GM10248 (cell line): Measurements from ENCODE around the gene SPAG9.
A peak's percentile ranks its signal among the peaks of the same experiment; 100 is the strongest.

Experiments used
- CTCF ChIA-PET: fragments of 300-600 bp; sonication (Branson Sonifier 250); formaldehyde crosslinking; extraction: SDS; loops from one replicate; lab custom pipeline; 2021; ENCODE audit warnings: antibody characterized with exemption; lab: Yijun Ruan, JAX
- POLR2A ChIA-PET: fragments of 350-650 bp; sonication (Branson Sonifier 250); formaldehyde crosslinking; extraction: SDS; loops from one replicate; lab custom pipeline; 2020; ENCODE audit warnings: antibody characterized with exemption; lab: Yijun Ruan, JAX
- DNase-seq: peaks from one replicate; pipeline ENCODE4 v3.0.0; 2012; ENCODE audit errors: extremely low spot score
- CTCF ChIP-seq: IDR thresholded peaks from 2 replicates; pipeline ENCODE4 v1.5.1; 2012; ENCODE audit warnings: mild to moderate bottlenecking, low read depth; ENCODE audit errors: extremely low read depth, missing control alignments, control extremely low read depth

SPAG9 gene

DNA sequence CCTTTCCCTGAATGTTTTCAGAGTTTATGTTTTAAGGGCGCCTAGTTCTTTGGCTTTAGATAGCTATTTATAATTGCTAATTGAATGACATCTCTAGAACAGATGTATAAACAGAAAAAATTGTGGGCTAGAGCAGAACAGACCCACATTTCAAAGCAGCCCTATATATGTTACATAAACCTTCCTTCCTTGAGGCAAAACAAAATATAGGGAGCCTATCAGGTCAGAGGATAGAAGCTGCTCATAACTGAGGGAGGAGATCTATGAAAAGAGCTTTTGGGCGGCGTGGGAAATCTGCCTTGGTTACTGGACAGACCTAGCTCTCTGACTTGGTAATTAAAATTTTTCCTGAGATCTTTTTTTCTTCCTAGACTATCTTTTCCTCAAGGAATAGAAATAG lies 68.4 kb downstream of the SPAG9 start:
- ChIA-PET POLR2A (no interaction called here), CTCF (interaction anchor here (0.9 to 7.5 kb wide), 7 partner anchors 9 to 151 kb away, joined by 3 to 133 read pairs (median 3); no protein-coding TSS in a partner anchor)
- TF ChIP-seq CTCF = no peak
- DNase-seq = no peak

- CTCF ChIA-PET = no interaction called here
- no peak for TF ChIP-seq CTCF
- DNase-seq = peak; percentile 64
- POLR2A ChIA-PET = interaction anchor here (0.5 kb wide), 1 partner anchor 18 kb away, joined by 5 read pairs; no protein-coding TSS in a partner anchor
Measured at GRCh38 chr17:51050291-51051033, 70.2 kb downstream of the SPAG9 start.

DNA sequence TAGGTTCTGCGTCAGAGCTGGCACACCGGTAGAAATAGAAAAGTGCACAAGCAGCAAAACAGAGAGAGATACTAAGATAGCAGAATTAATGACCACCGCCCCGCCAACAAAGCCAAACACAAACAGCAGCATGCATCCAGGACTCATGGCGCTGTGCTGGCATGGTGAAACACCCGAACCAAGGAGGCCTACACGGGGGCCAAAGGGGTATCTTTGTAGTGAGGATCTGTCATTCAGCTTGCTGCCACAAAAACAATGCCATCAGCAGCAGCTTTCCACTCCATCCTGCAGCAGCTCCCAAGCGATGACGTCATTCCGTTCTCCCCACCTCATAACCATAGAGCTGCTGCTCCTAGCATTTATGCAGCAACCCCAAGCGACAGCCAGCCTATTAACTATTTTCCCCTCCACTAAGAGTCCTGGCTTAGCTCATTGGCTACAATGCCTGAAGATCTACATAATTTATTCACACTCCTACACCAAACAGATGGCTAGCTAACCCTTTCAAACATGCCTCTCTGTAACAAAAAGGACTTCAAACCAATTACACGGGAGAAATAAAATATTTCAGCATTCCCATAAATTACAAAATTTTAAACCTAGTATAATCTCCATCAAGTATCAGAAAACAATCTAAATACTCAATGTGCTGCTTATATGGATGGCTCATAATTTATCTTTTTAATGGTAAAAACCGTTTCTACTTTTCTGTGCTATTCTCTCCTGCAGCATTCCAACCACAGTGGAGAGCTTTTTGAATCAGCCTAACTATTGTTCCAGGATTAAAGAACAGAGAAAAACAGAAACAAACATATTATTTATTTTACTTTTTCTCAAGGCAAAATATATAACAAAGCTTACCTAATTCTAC lies 73.9 kb downstream of the SPAG9 start:
- POLR2A ChIA-PET = interaction anchor here (0.6 kb wide), 1 partner anchor 71 kb away, joined by 7 read pairs; no protein-coding TSS in a partner anchor
- DNase-seq = peak; percentile 25
- TF ChIP-seq CTCF = no peak

DNA sequence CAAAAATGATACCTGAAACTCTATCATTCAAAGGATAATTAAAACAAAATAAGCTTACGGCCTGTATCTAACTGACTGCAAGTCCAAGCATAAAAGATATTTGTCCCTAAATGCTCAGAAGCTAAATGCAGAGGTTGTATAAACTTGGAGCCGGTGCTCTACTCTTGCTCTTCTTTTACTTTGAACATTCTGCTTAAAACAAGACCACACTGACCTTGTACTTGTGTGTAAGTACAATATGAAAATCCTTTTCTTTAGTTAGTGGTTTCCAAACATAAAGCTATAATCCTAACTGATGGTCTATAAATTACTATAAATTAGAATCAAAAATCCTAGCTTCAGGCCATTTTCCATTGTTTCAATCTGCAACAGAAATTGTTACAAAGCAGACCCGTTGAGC lies 74.6 kb downstream of the SPAG9 start:
- ChIA-PET CTCF (interaction anchor here (0.6 to 3.7 kb wide), 10 partner anchors 11 to 180 kb away, joined by 3 to 22 read pairs (median 4); partner anchors contain the start of genes NME1 and TOB1), POLR2A (no interaction called here)
- DNase-seq = no peak
- TF ChIP-seq CTCF = no peak

More for the DNA sequence above, 73.9 kb downstream of the SPAG9 start:
- CTCF ChIA-PET = interaction anchor here (0.6 to 2.8 kb wide), 9 partner anchors 10 to 181 kb away, joined by 3 to 22 read pairs (median 4); partner anchors contain the start of genes NME1 and TOB1

- TF ChIP-seq CTCF = no peak
- ChIA-PET CTCF (interaction anchor here (0.6 to 3.7 kb wide), 8 partner anchors 11 to 217 kb away, joined by 3 to 22 read pairs (median 4); partner anchors contain the start of genes NME1 and TOB1), POLR2A (no interaction called here)
- no peak for DNase-seq
Measured at GRCh38 chr17:51045621-51046020, 75.0 kb downstream of the SPAG9 start.

- ChIA-PET POLR2A (no interaction called here), CTCF (interaction anchor here (0.7 to 3.7 kb wide), 6 partner anchors 10 to 44 kb away, joined by 3 to 22 read pairs (median 6); no protein-coding TSS in a partner anchor)
- no peak for DNase-seq
- TF ChIP-seq CTCF = no peak
Measured at GRCh38 chr17:51044976-51045375, 75.7 kb downstream of the SPAG9 start.
